Measurements from ENCODE around the gene GRB10. TPM values are rescaled to one million over a fixed set of nuclear protein-coding genes. Genes with fewer than 3 reads are reported as not detected.

Gene GRB10
- polyA plus RNA-seq, 2 of the 4 experiments (the other 2 are of a cell fraction): 23.2 to 37.0 TPM

DNA sequence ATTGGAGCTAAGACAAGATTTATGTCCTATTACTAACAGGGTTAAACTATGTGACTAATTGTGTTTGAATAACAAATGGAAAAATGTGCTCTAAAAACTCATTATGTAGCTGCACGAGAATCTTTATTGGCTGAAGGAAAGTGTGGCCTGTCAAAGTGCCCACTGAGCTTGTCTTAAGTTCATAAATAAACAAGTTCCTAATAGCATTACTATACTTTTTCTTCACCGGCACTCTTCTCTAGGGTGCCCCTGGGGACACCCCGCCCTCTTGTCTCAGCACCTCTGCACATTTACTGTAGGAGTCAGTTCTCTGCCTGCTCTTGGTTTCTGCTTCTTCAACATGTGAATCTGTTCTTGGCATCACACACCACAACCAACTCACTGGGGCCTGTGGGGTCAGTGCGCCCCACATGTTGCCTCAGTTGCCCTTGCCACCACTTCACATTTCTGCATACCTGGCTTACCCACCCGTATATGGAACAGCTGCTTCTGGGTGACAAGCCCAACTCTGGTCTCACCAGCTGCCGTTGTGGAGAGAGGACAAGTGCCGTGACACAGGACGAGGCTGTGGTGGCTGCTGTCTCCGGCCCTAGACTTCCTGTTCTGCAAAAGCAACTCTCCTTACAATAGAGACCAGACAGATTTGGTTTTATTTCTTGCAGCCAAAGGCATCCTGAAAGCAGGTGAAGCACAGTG is 121.2 kb downstream of the GRB10 start (continued):
- no peak for TF ChIP-seq FOXS1 (CRISPR knock-in tag; IDR thresholded peaks at IDR 0.05)
- TF ChIP-seq HOXB13 (CRISPR knock-in tag; IDR thresholded peaks at IDR 0.05; ENCODE audit: low read depth): no peak
- TF ChIP-seq JUN (IDR thresholded peaks at IDR 0.05): no peak
- TF ChIP-seq ZC3H11A (IDR thresholded peaks at IDR 0.05): no peak
- TF ChIP-seq, protein P1, sequence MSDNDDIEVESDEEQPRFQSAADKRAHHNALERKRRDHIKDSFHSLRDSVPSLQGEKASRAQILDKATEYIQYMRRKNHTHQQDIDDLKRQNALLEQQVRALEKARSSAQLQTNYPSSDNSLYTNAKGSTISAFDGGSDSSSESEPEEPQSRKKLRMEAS (IDR thresholded peaks at IDR 0.05): no peak
- TF ChIP-seq, protein P2, sequence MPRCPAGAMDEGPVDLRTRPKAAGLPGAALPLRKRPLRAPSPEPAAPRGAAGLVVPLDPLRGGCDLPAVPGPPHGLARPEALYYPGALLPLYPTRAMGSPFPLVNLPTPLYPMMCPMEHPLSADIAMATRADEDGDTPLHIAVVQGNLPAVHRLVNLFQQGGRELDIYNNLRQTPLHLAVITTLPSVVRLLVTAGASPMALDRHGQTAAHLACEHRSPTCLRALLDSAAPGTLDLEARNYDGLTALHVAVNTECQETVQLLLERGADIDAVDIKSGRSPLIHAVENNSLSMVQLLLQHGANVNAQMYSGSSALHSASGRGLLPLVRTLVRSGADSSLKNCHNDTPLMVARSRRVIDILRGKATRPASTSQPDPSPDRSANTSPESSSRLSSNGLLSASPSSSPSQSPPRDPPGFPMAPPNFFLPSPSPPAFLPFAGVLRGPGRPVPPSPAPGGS (IDR thresholded peaks at IDR 0.05): no peak
- no peak for TF ChIP-seq JUNB (IDR thresholded peaks at IDR 0.05)
- no peak for TF ChIP-seq EHMT2 (IDR thresholded peaks at IDR 0.05; ENCODE audit: low read depth)

DNA sequence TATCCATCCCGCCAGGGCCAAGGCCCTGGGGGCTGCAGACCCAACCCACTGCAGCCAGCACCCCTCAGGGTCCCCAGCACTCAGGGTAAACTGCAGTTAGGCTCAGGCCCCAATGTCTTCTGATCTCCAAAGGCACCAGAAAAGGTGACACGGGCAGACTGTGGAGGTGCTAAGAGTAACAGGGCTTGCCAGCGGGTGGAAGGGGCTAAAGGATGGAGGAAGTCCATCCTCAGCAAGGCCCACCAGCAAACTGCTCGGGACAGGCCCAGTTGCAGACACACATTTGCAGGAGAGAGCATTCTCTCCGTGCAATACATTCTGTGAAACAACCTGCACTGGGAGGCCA is 121.9 kb downstream of the GRB10 start:
- no peaks in the 10 kb centered on the region for H3K9me3 ChIP-seq
- peaks cover 12% of the 10 kb centered on the region for H3K4me1 ChIP-seq
- 79% methylated on average over 5 of the region's 5 CpGs for WGBS (ENCODE audit: missing lambda C conversion rate)
- no peak for ATAC-seq
- H3K27ac ChIP-seq: no peak overlapping the region
- H3K4me3 ChIP-seq: no peak overlapping the region
- no peak overlapping the region for H3K4me2 ChIP-seq
- FAIRE-seq: no peak
- ChIA-PET CTCF (interaction anchor here (3.5 kb wide), 1 partner anchor 28 kb away, joined by 9 read pairs; no protein-coding TSS in a partner anchor), POLR2A (no interaction called here)
- TF ChIP-seq HOXA7 (CRISPR knock-in tag; IDR thresholded peaks at IDR 0.05): no peak
- TF ChIP-seq, protein P3, sequence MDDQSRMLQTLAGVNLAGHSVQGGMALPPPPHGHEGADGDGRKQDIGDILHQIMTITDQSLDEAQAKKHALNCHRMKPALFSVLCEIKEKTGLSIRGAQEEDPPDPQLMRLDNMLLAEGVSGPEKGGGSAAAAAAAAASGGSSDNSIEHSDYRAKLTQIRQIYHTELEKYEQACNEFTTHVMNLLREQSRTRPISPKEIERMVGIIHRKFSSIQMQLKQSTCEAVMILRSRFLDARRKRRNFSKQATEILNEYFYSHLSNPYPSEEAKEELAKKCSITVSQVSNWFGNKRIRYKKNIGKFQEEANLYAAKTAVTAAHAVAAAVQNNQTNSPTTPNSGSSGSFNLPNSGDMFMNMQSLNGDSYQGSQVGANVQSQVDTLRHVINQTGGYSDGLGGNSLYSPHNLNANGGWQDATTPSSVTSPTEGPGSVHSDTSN (IDR thresholded peaks at IDR 0.05): no peak
- DNase-seq (ENCODE audit: low read depth in 1 of 2, low spot score in 1 of 2): no peak

DNA sequence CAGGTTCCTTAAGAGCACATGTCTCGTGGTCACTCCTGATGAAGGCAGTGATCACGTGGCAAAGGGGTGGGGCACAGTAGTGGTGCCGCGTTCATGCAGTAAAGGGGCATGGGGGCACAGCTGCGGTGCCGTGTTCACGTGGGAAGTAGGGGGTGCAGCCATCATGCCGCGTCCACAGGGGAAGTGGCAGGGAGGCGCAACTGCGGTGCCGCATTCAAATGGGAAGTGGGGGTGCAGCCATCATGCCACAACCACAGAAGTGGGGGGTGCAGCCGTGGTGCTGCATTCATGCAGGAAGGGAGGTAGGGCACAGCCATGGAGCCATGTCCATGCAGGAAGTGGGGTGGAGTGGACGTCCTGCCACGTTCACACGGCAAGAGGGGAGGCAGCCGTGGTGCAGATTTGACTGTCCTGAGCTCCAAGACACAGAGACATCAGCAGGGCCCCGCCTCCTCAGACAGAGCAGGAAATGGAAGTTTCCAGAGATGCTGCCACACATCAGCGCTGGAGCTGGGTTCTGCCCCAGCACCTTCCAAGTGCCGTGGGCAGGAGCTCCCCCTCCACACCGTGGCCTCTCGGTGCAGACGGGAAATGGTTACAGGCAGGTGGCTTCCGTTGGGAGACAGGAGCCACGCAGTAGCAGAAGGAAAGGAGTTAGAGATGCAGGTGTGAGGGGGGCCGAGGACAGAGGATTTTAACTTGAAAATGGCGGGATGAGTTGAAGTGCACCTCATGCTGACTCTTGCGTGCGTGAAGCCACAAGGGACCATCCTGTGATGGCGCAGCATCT is 122.5 kb downstream of the GRB10 start:
- ATAC-seq: no peak
- POLR2A ChIA-PET: no interaction called here
- Histone ChIP-seq H3K27ac (no peak overlapping the region), H3K4me1 (peaks cover 8% of the 10 kb centered on the region), H3K4me3 (no peak overlapping the region), H3K9me3 (no peaks in the 10 kb centered on the region), H3K4me2 (no peak overlapping the region)
- no peak for FAIRE-seq
- no peak for DNase-seq (ENCODE audit: low read depth in 1 of 2, low spot score in 1 of 2)
- 91% methylated on average over 24 of the region's 30 CpGs for WGBS (ENCODE audit: missing lambda C conversion rate)
- CTCF ChIA-PET: interaction anchor here (0.7 to 3.5 kb wide), 2 partner anchors 27 to 481 kb away, joined by 6 to 9 read pairs; no protein-coding TSS in a partner anchor
- TF ChIP-seq, protein P3 (IDR thresholded peaks at IDR 0.05): no peak
- TF ChIP-seq GATA3 (IDR thresholded peaks at IDR 0.05; ENCODE audit: borderline replicate concordance): no peak
- TF ChIP-seq, protein P2 (IDR thresholded peaks at IDR 0.05): no peak
- TF ChIP-seq, protein P4, sequence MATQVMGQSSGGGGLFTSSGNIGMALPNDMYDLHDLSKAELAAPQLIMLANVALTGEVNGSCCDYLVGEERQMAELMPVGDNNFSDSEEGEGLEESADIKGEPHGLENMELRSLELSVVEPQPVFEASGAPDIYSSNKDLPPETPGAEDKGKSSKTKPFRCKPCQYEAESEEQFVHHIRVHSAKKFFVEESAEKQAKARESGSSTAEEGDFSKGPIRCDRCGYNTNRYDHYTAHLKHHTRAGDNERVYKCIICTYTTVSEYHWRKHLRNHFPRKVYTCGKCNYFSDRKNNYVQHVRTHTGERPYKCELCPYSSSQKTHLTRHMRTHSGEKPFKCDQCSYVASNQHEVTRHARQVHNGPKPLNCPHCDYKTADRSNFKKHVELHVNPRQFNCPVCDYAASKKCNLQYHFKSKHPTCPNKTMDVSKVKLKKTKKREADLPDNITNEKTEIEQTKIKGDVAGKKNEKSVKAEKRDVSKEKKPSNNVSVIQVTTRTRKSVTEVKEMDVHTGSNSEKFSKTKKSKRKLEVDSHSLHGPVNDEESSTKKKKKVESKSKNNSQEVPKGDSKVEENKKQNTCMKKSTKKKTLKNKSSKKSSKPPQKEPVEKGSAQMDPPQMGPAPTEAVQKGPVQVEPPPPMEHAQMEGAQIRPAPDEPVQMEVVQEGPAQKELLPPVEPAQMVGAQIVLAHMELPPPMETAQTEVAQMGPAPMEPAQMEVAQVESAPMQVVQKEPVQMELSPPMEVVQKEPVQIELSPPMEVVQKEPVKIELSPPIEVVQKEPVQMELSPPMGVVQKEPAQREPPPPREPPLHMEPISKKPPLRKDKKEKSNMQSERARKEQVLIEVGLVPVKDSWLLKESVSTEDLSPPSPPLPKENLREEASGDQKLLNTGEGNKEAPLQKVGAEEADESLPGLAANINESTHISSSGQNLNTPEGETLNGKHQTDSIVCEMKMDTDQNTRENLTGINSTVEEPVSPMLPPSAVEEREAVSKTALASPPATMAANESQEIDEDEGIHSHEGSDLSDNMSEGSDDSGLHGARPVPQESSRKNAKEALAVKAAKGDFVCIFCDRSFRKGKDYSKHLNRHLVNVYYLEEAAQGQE (IDR thresholded peaks at IDR 0.05): no peak
- no peak for TF ChIP-seq MAZ (IDR thresholded peaks at IDR 0.05; ENCODE audit: borderline replicate concordance, low read depth, low read length)
- no peak for TF ChIP-seq RNF2 (IDR thresholded peaks at IDR 0.05; ENCODE audit: borderline replicate concordance, low read depth)
- no peak for TF ChIP-seq NPAS2 (CRISPR knock-in tag; IDR thresholded peaks at IDR 0.05; ENCODE audit: borderline replicate concordance)
- no peak for TF ChIP-seq MYC (IDR thresholded peaks at IDR 0.05; ENCODE audit: borderline replicate concordance, low read length)
- no peak for TF ChIP-seq RAD21 (conservative IDR thresholded peaks at IDR 0.05 in 1 of 2, IDR thresholded peaks at IDR 0.05 in 1 of 2)
- no peak for TF ChIP-seq NFE2L2 (conservative IDR thresholded peaks at IDR 0.05; ENCODE audit: low read length)
- no peak for TF ChIP-seq MAFK (IDR thresholded peaks at IDR 0.05; ENCODE audit: partially characterized antibody)
- no peak for TF ChIP-seq CHD2 (IDR thresholded peaks at IDR 0.05; ENCODE audit: low read length, partially characterized antibody)
- no peak for TF ChIP-seq POLR2A (IDR thresholded peaks at IDR 0.05; ENCODE audit: low read length)
- TF ChIP-seq, protein P5, sequence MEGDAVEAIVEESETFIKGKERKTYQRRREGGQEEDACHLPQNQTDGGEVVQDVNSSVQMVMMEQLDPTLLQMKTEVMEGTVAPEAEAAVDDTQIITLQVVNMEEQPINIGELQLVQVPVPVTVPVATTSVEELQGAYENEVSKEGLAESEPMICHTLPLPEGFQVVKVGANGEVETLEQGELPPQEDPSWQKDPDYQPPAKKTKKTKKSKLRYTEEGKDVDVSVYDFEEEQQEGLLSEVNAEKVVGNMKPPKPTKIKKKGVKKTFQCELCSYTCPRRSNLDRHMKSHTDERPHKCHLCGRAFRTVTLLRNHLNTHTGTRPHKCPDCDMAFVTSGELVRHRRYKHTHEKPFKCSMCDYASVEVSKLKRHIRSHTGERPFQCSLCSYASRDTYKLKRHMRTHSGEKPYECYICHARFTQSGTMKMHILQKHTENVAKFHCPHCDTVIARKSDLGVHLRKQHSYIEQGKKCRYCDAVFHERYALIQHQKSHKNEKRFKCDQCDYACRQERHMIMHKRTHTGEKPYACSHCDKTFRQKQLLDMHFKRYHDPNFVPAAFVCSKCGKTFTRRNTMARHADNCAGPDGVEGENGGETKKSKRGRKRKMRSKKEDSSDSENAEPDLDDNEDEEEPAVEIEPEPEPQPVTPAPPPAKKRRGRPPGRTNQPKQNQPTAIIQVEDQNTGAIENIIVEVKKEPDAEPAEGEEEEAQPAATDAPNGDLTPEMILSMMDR (IDR thresholded peaks at IDR 0.05): no peak

All from A549 (cell line).